Stimulated activated CD4-positive, alpha-beta T cell treated with anti-CD3 and anti-CD28 coated beads, Interleukin-15, amount 100 ng/mL, for 24 hours (primary cell): Measurements from ENCODE around the gene SLCO1C1.
"Not testable (repeated sequence)": the region's sequence is repeated elsewhere in the genome, so short reads cannot be mapped to it uniquely, and the experiment has no call there.

Experiments used
- DNase-seq: peaks from one replicate; pipeline ENCODE4 v3.0.0-alpha.2; 2020

Gene SLCO1C1, protein sequence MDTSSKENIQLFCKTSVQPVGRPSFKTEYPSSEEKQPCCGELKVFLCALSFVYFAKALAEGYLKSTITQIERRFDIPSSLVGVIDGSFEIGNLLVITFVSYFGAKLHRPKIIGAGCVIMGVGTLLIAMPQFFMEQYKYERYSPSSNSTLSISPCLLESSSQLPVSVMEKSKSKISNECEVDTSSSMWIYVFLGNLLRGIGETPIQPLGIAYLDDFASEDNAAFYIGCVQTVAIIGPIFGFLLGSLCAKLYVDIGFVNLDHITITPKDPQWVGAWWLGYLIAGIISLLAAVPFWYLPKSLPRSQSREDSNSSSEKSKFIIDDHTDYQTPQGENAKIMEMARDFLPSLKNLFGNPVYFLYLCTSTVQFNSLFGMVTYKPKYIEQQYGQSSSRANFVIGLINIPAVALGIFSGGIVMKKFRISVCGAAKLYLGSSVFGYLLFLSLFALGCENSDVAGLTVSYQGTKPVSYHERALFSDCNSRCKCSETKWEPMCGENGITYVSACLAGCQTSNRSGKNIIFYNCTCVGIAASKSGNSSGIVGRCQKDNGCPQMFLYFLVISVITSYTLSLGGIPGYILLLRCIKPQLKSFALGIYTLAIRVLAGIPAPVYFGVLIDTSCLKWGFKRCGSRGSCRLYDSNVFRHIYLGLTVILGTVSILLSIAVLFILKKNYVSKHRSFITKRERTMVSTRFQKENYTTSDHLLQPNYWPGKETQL

GRCh38 chr12:20695232-20695631, at the start of gene SLCO1C1:
Gene SLCO1C1, plus strand, starts transcription at chr12:20695332. Its CDS starts 4,245 bp downstream, at chr12:20699577.
- no peak for DNase-seq

GRCh38 chr12:20646239-20646827, 48.8 kb upstream of the SLCO1C1 start:
- DNase-seq, result no peak

DNA sequence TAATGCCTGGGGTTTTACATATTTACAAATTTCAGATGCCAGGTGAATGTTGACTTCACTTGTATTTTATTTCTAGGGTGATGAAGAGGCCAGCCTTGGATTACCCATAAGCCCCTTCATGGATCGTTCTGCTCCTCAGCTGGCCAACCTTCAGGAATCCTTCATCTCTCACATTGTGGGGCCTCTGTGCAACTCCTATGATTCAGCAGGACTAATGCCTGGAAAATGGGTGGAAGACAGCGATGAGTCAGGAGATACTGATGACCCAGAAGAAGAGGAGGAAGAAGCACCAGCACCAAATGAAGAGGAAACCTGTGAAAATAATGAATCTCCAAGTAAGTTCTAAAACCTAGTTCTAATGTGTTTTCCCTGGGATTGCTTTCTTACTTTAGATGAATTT, 41.3 kb upstream of the SLCO1C1 start:
- no peak for DNase-seq

DNA sequence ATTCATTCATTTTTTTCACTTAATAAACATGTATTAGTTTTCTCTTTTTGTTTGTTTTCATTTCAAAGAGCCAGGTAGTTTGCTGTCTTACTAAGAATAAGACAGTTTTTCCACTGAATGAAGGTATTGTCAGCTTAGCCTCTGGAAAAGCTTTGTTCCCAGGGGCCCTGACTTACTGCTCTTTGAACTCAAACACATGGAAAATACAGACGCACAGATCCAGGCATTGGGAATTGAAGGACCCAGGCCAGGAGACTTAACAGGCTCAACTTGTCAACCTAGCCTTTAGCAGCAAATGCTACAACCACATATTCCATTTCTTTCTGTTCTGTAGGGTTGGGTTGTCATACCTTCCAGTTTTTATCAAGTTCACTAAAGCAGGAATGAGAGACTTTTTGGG, 38.5 kb upstream of the SLCO1C1 start:
- DNase-seq, result no peak

GRCh38 chr12:20657496-20657895, 37.6 kb upstream of the SLCO1C1 start:
- no peak for DNase-seq

GRCh38 chr12:20681334-20681733, 13.8 kb upstream of the SLCO1C1 start:
- no peak for DNase-seq

DNA sequence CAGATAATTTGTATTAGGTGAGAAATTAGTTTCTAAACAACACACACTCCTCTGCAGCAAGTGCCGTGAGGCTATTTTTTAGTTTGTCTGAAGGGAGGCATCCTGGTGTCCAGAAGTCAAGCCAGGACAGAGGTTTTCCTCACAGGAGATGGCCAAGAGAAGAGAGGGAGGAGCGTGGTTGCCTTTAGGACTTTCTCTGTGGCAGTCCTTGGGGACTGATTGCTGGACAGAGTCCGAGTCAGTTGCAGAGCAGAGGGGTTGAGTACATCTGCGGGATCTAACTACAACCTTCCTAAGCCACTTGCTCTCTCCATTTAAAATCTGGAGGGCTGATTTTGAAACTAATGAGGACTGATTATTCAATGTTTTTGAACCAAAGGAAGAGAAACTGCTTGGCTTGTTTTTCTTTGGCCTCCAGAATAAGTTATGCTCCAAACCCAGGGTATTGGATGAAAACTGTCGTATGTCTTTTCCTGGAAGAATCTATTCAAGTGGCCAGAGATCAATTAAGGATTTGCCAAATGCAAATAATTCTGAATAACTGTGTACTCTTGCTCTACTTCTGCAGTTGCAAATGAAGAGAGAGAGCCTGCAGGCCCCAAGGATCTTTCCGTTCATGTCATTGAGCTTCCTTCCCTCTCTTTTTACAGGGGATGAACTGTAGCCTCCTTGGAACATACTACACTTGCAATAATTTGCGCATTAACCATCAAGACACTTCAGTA, 1.2 kb downstream of the SLCO1C1 start:
- no peak for DNase-seq

DNA sequence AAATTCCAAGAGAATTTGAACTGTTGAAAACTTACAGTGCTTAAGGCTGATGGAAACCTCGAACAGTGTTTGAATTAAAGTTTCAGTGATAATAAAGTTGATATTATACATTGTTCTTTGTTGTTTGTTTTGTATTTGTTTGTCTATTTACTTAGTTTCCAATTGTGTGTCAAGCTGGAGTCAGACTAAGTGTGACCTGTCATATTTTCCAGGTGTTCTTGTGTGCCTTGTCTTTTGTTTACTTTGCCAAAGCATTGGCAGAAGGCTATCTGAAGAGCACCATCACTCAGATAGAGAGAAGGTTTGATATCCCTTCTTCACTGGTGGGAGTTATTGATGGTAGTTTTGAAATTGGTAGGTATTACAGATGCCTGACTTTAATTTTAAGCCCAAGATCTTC, 6.0 kb downstream of the SLCO1C1 start:
- DNase-seq, result no peak

DNA sequence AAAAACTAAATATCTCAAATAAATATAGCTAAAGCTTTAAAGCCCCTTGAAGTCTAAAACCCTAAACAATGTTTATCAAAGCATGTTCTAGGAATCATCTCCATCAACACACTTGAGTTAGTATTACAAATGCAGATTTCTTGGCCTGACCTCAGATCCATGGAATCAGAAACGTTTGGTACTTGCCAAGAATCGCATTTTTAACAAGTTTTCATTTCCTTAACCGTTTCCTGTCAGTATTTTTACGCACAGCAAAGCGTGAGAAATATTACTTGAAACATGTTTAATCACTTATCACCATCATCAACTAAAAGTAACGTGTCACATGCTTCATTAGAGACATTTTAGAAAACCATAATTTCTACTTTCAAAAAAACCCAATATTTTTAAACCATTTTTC, 9.7 kb downstream of the SLCO1C1 start:
- no peak for DNase-seq

- no peak for DNase-seq
Measured at GRCh38 chr12:20711846-20712245, 16.7 kb downstream of the SLCO1C1 start.

DNA sequence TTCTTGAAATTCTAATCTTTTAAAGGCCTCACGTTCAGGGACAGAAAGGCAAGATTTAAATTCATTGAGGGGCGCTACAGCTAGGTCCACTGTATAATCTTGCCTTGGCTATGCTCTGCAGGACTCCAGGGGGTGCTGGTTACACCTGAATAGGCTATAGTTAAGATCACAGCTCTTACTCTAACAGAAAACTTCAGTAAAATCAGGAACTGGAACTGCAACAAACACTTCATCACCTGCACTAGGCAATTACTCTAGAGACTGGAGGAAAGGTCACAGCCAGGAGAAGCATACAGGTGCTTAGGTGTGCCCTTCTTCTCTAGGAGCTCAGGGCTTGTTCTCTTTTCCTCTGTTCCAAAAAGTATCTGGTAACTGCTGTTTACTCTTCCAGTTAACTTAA, 20.9 kb downstream of the SLCO1C1 start:
- no peak for DNase-seq

- no peak for DNase-seq
Measured at GRCh38 chr12:20716985-20717384, 21.9 kb downstream of the SLCO1C1 start.

DNA sequence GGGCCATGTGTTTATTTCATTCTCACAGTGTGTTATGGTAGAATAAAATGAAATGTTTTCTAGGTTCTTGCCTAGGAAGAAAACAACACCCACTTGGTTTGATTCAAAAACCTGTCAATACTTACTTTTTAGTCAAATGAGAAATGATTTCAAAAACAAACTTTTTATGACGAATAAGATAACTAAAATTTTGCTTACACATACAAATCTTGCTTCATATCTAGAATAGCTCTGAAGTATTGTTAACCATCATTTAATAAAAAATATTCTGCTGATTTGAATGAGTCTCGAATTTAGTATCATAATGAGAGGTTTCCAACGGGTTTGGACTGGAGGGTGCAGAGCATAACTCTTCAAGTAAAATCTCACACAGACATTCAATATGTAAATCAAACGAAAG, 23.2 kb downstream of the SLCO1C1 start:
- no peak for DNase-seq

DNA sequence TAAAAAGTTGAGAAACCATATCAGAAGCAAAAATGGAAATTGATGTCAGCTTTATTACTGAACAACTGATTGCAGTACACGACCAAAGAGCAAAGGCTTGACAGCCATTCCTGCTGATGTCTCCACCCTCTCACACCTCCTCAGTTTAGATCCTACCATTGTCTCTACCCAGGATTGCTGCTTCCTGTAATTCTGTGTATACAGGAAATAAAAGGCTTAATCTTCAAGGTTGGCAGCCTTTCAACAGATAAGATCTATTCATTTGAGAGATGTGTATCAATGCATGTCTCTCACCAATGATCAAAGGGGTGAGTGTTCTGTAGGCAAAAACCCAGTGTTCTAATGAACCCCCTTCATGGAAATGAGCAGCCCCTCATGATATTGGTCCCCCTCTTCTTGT, 27.0 kb downstream of the SLCO1C1 start:
- no peak for DNase-seq

DNA sequence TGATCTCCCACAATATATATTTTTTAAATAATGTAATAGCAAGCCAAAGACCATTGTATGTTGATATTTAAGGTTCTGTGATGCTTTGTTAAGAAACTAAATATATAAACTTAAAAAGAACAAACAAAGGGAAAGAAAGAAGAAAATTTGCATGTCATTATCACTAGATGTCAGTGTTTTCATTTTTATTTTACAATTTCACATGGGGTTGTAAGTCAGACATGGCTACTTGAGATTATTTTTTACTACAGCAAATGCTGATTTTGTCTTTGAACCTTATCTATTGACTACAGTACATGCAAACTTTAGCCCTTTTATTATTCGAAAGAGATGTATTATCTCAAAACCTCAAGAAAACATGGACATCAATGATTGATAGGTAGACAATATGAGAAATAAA, 36.1 kb downstream of the SLCO1C1 start:
- no peak for DNase-seq

GRCh38 chr12:20740972-20741371, 45.8 kb downstream of the SLCO1C1 start:
- no peak for DNase-seq

GRCh38 chr12:20748198-20748597, 53.1 kb downstream of the SLCO1C1 start:
- no peak for DNase-seq

- no peak for DNase-seq
Measured at GRCh38 chr12:20751046-20751445, 55.9 kb downstream of the SLCO1C1 start.

- no peak for DNase-seq
Measured at GRCh38 chr12:20777420-20777819, 82.3 kb downstream of the SLCO1C1 start.

- no peak for DNase-seq
Measured at GRCh38 chr12:20778969-20779368, 83.8 kb downstream of the SLCO1C1 start.

DNA sequence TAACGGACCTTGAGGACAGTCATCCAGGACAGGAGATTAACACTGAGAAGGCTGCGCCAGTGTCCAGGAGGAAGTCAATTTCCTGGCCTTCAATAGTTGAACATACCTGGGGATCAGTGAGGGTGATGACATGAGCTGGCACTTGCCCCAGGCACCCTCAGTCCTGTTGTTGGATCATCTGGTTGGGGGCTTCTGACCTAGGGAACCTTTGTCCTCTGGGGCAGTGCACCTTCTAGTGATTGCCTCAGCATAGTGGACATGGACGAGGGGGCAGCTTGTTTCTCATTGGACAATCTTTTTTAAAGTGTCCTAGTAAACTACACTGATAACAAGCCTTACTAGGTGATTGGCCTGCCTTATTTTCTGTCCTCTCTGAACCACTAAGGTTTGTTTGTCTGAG, 84.8 kb downstream of the SLCO1C1 start:
- not testable (repeated sequence) for DNase-seq

DNA sequence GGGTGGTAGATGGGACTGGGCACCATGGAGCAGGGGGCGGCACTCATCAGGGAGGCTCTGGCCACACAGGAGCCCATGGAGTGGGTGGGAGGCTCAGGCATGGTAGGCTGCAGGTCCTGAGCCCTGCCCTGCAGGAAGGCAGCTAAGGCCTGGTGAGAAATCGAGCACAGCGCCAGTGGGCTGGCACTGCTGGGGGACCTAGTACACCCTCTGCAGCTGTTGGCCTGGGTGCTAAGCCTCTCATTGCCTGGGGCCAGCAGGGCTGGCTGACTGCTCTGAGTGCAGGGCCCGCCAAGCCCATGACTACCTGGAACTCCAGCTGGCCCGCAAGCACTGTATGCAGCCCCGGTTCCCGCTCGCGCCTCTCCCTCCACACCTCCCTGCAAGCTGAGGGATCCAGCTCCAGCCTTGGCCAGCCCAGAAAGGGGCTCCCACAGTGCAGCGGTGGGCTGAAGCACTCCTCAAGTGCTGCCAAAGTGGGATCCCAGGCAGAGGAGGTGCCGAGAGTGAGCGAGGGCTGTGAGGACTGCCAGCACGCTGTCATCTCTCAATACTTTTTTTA, 88.7 kb downstream of the SLCO1C1 start:
- DNase-seq, result not testable (repeated sequence)

DNA sequence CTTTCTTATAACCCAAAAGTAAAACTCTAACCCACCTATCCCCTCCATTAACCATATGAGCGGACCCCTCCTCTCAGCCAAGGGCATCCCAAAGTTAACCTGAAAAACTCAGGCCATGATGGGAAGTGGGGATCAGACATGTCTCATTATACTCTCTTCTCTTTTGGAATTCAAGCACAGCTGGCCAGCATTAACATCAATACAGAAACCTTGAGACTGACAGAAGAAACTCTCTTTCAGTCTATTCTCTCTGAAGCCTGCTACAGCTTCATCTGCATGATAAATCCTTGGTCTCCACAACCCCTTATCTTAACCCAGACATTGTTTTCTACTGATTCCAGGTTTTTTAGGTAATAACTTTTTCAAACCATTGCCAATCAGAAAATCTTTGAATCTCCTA, 97.8 kb downstream of the SLCO1C1 start:
- DNase-seq, result no peak
